Kasumi-1 (cell line): ENCODE data around the gene PRR27.
"Not testable (repeated sequence)": the region's sequence is repeated elsewhere in the genome, so short reads cannot be mapped to it uniquely, and the experiment has no call there.

Experiments
- DNase-seq, 2 experiments: peaks; one replicate each; lab custom pipeline; 2025; lab: John Stamatoyannopoulos, UW

Gene PRR27

GRCh38 chr4:70197842-70198241, 43.8 kb downstream of the PRR27 start:
- no peak for DNase-seq

DNA sequence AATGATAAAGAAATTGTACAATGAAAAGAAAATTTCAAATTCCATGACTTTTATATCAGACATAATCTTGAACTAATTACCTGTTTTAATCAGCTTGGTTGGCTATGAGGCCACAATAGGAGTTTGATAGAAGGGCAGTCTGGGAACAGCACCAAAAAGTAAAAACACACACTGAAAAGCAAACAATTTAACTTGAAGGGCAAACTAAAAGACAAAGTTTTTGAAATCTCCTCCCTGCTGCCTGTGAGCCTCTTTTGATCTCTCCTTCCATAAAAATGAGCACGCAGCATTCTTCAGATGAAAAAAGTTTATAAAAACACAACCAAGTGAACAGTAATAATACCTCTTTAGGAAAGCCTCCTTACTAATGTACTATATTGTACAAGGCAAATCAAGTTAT, 49.6 kb downstream of the PRR27 start:
- DNase-seq: no peak

GRCh38 chr4:70212752-70213151, 58.7 kb downstream of the PRR27 start:
- not testable (repeated sequence) for DNase-seq
